ENCODE results near the gene PDE11A.

DNA sequence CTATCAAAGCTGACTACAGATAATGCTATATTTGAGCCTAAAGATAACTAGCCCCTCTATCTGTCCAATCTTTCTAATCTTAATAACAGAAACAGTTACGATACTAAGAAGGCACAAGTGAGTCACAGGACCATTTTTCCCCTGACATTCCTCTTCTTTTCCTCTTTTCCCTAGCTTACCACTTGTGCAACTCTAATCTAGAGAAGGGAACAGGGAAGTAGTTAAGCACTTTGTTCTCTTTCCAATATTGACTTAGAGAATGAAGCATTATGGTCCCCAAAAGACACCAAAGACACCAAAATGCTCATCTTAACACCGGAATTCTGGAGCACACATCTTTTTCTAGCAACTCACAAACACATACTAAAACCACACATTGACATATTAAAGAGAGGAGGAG lies 1.8 kb downstream of the PDE11A start:
- TF ChIP-seq, protein P1, sequence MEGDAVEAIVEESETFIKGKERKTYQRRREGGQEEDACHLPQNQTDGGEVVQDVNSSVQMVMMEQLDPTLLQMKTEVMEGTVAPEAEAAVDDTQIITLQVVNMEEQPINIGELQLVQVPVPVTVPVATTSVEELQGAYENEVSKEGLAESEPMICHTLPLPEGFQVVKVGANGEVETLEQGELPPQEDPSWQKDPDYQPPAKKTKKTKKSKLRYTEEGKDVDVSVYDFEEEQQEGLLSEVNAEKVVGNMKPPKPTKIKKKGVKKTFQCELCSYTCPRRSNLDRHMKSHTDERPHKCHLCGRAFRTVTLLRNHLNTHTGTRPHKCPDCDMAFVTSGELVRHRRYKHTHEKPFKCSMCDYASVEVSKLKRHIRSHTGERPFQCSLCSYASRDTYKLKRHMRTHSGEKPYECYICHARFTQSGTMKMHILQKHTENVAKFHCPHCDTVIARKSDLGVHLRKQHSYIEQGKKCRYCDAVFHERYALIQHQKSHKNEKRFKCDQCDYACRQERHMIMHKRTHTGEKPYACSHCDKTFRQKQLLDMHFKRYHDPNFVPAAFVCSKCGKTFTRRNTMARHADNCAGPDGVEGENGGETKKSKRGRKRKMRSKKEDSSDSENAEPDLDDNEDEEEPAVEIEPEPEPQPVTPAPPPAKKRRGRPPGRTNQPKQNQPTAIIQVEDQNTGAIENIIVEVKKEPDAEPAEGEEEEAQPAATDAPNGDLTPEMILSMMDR (IDR thresholded peaks at IDR 0.05 in 4 of 5, conservative IDR thresholded peaks at IDR 0.05 in 1 of 5) = no peak
- TF ChIP-seq POLR2A (IDR thresholded peaks at IDR 0.05) = no peak
